ENCODE data around the gene SCART1. TPM values are rescaled to one million over a fixed set of nuclear protein-coding genes. Genes with fewer than 3 reads are reported as not detected.
"Not testable (repeated sequence)": the region's sequence is repeated elsewhere in the genome, so short reads cannot be mapped to it uniquely, and the experiment has no call there.

SCART1 gene
- total RNA-seq, 1 donor: 3.2 TPM

DNA sequence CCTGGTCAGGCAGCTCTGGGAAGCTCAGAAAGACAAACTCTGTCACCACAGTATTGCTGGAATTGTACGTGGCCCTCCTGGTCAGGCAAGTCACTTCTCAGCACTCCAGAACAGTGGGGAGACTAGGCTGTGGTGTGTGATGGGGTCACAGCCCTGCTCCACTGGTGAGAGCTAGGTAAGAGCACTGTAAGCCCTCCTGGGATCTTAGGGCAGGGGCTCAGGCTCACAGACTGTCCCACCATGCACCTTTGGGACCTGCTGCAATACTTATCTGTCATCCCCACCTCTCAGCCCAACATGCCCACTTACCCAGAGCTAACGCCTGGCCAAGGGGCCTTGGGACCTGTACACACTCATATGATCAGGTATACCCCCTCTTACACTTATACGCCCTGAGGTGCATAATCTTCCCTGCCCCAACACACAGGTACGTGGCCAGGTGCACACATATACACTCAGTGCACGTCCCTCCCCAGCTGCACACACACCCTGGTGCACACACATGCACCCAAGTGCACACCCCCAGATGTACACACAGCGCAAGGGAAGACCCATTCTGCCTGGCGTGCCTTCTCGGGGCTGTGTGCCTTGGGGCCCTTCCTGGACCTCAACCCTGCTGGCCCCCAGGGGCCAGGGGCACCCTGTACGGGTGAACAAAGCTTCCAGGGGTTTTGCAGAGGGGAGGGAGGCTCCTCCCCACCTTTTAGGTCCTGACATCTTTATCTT is 21.7 kb upstream of the SCART1 start:
- not testable (repeated sequence) for DNase-seq (ENCODE audit: low read depth in 2 of 3, low spot score in 2 of 3)

- not testable (repeated sequence) for DNase-seq (ENCODE audit: low read depth in 2 of 3, low spot score in 2 of 3)
These were observed 21.0 kb upstream of the SCART1 start for GRCh38 chr10:133432789-133433188.

DNA sequence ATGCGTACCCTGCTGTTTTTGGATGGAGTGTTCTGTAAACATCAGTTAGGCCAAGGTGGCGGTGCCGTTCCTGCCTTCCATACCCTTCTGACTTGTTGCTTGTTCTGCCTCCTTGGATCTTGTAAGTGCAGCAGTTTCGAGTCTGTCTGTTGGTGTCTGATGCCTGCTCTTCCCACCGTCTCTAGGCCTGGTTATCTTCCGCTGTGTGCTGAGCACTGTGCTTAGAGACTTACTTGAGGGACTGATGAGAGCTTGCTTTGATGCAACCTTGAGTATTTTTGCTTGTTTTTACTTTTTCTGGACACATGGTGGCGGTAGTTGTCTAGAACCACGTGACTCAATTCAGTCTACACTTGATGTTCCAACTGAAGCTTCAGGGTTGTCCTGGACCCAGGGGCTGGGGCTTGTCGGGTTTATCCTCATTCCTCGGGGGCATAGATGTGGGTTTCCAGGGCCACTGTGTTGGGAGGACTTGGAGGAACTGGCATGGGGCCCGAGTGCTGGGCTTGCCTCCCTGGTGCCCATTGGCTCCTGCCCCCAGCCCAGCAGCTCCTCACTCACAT is 15.0 kb upstream of the SCART1 start:
- DNase-seq (ENCODE audit: low read depth in 2 of 3, low spot score in 2 of 3): peak in 2 of 3 donors; percentile 24 to 59

- no peak for DNase-seq (ENCODE audit: low read depth in 2 of 3, low spot score in 2 of 3)
These were observed 14.0 kb upstream of the SCART1 start for GRCh38 chr10:133439517-133440461.

DNA sequence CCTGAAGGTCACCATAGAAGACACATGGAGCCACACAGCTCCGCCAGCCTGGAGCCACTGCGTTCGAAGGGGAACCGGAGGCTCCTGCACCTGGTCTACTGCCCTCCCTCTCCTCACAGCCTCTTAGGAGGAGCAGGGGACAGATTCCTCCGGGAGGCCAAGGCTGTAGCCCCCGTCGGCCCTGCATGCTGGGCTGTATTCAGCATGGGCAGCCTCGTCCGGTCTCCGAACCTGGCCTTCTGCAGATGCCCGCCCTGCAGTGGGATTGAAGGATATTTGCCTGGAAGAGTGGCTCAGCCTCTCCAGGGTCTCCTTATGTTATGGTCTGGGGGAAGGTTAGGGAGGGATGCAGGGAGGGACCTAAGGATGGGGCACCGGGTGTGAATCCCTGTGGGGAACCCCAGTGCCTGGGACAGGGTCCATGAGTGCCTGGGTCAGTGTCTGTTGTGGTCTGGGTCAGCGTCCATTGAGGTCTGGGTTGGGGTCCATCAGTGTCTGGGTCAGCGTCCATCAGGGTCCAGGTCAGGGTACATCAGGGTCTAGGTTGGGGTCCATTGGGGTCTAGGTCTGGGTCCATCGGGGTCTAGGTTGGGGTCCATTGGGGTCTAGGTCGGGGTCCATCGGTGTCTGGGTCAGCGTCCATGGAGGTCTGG is 13.0 kb upstream of the SCART1 start:
- no peak for DNase-seq (ENCODE audit: low read depth in 2 of 3, low spot score in 2 of 3)

DNA sequence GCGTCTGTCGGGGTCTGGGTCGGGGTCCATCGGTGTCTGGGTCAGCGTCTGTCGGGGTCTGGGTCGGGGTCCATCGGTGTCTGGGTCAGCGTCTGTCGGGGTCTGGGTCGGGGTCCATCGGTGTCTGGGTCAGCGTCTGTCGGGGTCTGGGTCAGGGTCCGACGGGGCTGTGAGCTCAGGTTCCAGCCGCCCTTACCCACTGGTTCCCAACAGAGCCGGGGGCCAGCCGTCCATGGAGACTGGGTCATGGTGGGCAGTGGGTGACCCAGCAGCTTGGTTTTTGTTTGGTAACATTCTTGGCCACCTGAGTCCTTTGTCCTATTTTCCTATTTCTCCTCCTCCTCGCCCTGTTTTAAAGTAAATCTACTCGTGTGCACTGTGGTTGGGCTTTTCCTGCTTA is 12.4 kb upstream of the SCART1 start:
- not testable (repeated sequence) for DNase-seq (ENCODE audit: low read depth in 2 of 3, low spot score in 2 of 3)

GRCh38 chr10:133441780-133442179 is 12.0 kb upstream of the SCART1 start:
- DNase-seq (ENCODE audit: low read depth in 2 of 3, low spot score in 2 of 3): no peak

DNA sequence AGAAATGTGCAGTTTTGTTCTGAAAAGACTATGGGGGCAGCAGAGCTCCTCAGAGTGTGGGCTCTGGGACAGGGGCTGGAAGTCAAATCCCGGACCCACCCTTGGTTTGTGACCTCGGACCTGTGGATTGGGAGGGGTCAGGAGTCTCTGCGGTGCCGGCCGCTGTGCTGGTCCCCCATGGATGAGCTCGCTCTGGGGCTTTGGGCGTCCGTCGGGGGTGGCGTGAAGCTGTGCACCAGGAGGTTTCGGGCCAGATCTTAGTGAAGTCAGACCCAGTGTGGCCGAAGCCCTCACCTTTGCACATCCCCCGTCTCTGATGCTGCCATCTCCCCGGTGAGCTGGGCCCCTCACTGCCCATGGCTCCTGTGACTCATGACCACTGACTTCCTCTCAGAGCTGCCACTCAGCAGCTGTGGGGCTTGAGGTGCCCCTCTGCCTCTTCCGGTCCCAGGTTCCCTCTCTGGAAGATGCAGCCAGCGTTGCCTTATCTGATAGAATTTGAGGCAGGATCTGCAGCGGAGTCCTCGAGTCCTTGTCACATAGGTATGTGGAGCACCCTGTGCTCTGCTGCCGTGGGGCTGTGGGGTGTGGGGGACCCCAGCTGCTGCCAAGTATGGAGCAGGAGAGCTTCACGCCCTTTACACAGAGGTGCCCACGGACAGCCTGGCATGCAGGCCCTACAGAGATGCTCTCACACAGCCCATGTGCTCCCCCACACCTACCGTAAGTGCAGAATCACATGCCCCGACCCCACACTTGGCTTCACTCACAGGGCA is 11.4 kb upstream of the SCART1 start:
- peak in 2 of 3 donors; percentile 57 to 80 for DNase-seq (ENCODE audit: low read depth in 2 of 3, low spot score in 2 of 3)

- DNase-seq (ENCODE audit: low read depth in 2 of 3, low spot score in 2 of 3): no peak
These were observed 10.5 kb upstream of the SCART1 start for GRCh38 chr10:133442967-133443924.

GRCh38 chr10:133444342-133445267 is 9.1 kb upstream of the SCART1 start:
- no peak for DNase-seq (ENCODE audit: low read depth in 2 of 3, low spot score in 2 of 3)

GRCh38 chr10:133445268-133445732 is 8.4 kb upstream of the SCART1 start:
- no peak for DNase-seq (ENCODE audit: low read depth in 2 of 3, low spot score in 2 of 3)

GRCh38 chr10:133445751-133446708 is 7.7 kb upstream of the SCART1 start:
- DNase-seq (ENCODE audit: low read depth in 2 of 3, low spot score in 2 of 3): no peak

DNA sequence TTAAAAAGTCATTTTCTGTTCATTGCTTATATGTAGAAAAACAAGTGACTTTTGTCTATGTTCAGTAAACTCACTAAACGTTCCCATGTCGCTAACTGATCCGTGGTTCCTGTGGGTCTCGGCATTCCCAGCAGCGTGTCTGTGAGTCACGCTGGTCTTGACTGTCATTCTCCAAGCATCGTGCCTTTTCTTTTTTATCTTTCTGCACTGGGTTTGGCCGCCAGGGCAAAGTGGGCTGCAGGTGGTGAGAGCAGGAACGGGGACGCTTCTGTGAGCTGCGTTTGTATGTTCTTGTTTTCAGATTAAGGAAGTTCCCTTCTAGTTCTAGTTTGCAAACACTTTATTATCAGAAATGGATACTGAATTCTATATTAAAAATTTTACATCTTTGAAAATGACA is 6.8 kb upstream of the SCART1 start:
- no peak for DNase-seq (ENCODE audit: low read depth in 2 of 3, low spot score in 2 of 3)

- DNase-seq (ENCODE audit: low read depth in 2 of 3, low spot score in 2 of 3): no peak
These were observed 5.6 kb upstream of the SCART1 start for GRCh38 chr10:133448120-133448519.

DNA sequence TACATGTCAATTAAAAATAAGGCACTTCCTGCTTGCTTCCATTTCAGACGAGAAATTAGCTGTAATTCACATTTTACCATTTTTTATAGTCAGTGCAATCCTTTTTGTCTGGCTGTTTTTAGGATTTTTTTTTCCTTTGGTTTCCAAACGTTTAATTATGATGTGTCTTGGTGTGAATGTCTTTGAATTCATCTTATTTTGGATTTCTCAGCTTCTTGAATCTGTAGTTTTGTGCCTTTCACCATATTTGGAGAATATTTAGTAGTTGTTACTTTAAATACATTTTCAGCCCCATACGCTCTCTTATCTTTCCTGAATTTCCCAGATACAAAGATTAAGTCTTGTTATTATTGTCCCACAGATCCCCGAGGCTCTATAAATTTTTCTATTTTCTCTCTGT is 2.4 kb upstream of the SCART1 start:
- DNase-seq (ENCODE audit: low read depth in 2 of 3, low spot score in 2 of 3): no peak

GRCh38 chr10:133452453-133452852 is 1.3 kb upstream of the SCART1 start:
- no peak for DNase-seq (ENCODE audit: low read depth in 2 of 3, low spot score in 2 of 3)
